Bronchial epithelial cell (primary cell): ENCODE data around the gene ELMO1. TPM values are rescaled to one million over a fixed set of nuclear protein-coding genes. Genes with fewer than 3 reads are reported as not detected.
A peak's percentile ranks its signal among the peaks of the same experiment; 100 is the strongest.

Experiments
- DNase-seq: peaks from one replicate; pipeline ENCODE4 v3.0.0-alpha.2; 2010; ENCODE audit warnings: low read depth
- FAIRE-seq: peaks from 2 replicates; lab custom pipeline; 2011; peaks lifted over from hg19 to GRCh38; lab: Jason Lieb, UNC
- H3K27me3 ChIP-seq: 2 replicates; pipeline ENCODE4 v1.5.1; 2011; ENCODE audit warnings: low read length; ENCODE audit not compliant: control insufficient read depth, insufficient read depth
- H3K36me3 ChIP-seq: 2 replicates; pipeline ENCODE4 v1.5.1; 2011; ENCODE audit warnings: low read length; ENCODE audit not compliant: control insufficient read depth, insufficient read depth
- H3K4me3 ChIP-seq: 2 replicates; pipeline ENCODE4 v1.5.1; 2011; ENCODE audit warnings: mild to moderate bottlenecking, low read depth, low read length, control low read depth
- CTCF ChIP-seq: IDR thresholded peaks from 2 replicates; pipeline ENCODE4 v1.5.1; 2011; ENCODE audit warnings: mild to moderate bottlenecking, moderate library complexity, low read length, control low read depth, inconsistent platforms; ENCODE audit not compliant: insufficient read depth, severe bottlenecking
- total RNA-seq: library from RNA; depleted of rRNA; stranded (reverse); fragments of >200 nt; gene quantifications from 2 replicates; pipeline ENCODE4 v1.2.1, GENCODE V29; 2014

The ELMO1 gene
- total RNA-seq, 1 donor from 2014 or later, result under 0.01 TPM

GRCh38 chr7:36823353-36823752, 625.3 kb downstream of the ELMO1 start:
- H3K4me3 ChIP-seq, result no peak overlapping the region
- no peak for TF ChIP-seq CTCF
- FAIRE-seq, result no peak
- H3K36me3 ChIP-seq, result no peaks in the 10 kb centered on the region
- H3K27me3 ChIP-seq, result no peaks in the 10 kb centered on the region
- DNase-seq, result no peak

GRCh38 chr7:36821617-36822016, 627.0 kb downstream of the ELMO1 start:
- no peak for TF ChIP-seq CTCF
- no peak overlapping the region for H3K4me3 ChIP-seq

GRCh38 chr7:36820527-36821170, 628.0 kb downstream of the ELMO1 start:
- Histone ChIP-seq H3K4me3 (no peak overlapping the region), H3K27me3 (no peaks in the 10 kb centered on the region), H3K36me3 (no peaks in the 10 kb centered on the region)
- no peak for FAIRE-seq
- TF ChIP-seq CTCF, result no peak
- peak; percentile 94 for DNase-seq

More at GRCh38 chr7:36821617-36822016, 627.0 kb downstream of the ELMO1 start:
- DNase-seq (no peak), FAIRE-seq (no peak)
- H3K36me3 ChIP-seq, result no peaks in the 10 kb centered on the region
- no peaks in the 10 kb centered on the region for H3K27me3 ChIP-seq

GRCh38 chr7:36819639-36820038, 629.0 kb downstream of the ELMO1 start:
- no peak for TF ChIP-seq CTCF
- DNase-seq (no peak), FAIRE-seq (no peak)
- no peaks in the 10 kb centered on the region for H3K36me3 ChIP-seq
- H3K27me3 ChIP-seq, result no peaks in the 10 kb centered on the region
- no peak overlapping the region for H3K4me3 ChIP-seq

- no peaks in the 10 kb centered on the region for H3K27me3 ChIP-seq
- FAIRE-seq, result no peak
- H3K4me3 ChIP-seq, result no peak overlapping the region
- TF ChIP-seq CTCF, result no peak
- no peaks in the 10 kb centered on the region for H3K36me3 ChIP-seq
- DNase-seq, result no peak
Observed at GRCh38 chr7:36814311-36814710, 634.4 kb downstream of the ELMO1 start.

GRCh38 chr7:36811807-36812206, 636.9 kb downstream of the ELMO1 start:
- Histone ChIP-seq H3K36me3 (no peaks in the 10 kb centered on the region), H3K4me3 (no peak overlapping the region), H3K27me3 (no peaks in the 10 kb centered on the region)
- no peak for DNase-seq
- no peak for FAIRE-seq
- TF ChIP-seq CTCF, result no peak
